HG02973 (cell line): ENCODE results near the gene LPP.
A peak's percentile ranks its signal among the peaks of the same experiment; 100 is the strongest.

Experiments
- ATAC-seq: cut with Tn5 transposase; IDR thresholded peaks from one replicate; pipeline ENCODE4 v1.9.1; 2021; ENCODE audit warnings: moderate library complexity; ENCODE audit not compliant: unreplicated experiment

The LPP gene

DNA sequence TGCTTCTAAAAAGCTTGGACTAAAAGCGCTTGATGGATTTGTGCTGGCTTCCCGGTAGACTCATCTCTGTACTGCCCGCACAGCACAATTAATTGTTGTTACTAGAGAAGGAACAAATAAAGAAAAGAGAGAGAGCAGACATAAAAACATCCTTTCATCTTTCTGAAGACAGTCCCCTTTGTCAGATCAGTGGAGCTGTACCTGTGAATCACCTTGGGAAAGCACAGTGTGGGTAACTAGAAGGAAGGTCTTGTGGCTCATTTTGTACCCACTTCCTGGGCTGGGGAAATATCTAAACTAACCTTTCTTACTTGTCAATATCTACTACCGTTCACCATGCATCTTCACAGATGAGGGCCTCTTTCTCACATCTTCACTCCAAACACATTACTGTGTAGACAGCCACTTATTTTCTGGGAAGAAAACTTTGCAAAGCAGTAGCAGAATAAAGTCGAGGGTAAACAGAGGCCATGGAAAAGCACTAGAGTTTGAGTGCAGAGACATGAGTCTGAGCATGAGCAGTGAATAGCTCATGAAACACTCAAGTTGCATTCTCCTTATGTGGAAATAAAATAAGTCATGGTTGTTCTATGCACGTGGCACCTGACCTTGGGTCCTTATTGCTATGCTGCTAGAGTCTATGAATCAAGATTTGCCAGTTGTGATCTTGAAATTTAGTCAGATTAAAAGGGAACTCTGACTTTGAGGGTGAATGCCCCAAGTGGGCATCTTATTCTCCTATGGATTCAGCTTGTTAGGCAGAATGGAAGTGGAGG is 169.3 kb downstream of the LPP start:
- ATAC-seq, result no peak

DNA sequence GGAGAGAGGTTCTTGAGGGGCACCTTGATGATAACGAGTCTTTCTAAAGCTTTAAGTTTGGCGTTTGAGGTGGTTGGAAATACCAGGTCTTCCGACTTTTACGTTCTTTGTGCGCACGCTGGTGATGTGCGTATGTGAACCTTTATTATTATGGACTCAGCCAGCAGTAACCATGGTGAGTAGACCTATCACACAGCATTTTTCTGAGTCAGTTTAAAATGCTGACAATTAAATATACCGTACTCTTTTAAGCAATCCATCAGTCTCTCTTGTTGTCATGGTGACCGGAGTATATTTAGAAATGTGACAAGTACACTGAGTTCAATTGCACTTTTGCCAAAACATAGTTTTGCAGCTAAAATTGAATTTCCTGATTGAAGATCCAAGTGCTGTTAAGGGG is 172.2 kb downstream of the LPP start:
- no peak for ATAC-seq

DNA sequence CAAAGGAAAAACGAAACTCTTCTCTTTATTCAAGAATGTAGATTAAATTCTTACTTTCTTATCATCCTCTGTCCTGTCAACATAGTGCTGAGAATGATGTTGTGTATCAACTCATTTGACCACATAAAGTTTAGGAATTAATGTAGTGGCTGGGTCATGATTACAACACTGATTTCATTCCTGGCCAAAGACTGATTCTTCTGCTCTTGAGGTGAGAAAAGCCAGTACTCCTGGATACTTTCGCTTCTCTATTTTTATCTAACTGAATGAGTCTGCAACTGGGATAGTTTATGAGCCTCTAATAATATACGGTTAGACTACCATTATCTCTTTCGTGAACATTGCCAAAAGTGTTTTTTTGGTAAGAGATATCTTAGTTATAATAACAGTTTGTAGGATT is 173.0 kb downstream of the LPP start:
- no peak for ATAC-seq

DNA sequence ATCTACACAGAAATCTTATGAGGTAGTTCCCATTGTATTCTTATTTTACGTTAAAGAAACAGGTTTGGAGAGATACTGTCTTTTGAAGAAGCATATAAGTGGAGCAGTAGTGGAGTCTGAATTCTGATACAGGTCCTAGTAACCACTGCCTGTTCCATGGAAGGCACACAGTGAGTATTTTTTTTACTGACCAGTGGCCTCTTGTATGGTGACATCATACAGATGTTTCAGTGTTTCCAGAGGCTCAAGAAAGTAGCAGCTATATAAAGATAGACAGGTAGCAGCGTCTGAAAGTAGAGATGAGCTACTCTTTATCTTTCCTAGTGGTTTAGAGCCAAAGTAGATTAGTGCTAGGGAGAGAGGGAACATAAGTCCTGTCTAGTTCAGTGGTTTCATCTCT is 173.5 kb downstream of the LPP start:
- no peak for ATAC-seq

DNA sequence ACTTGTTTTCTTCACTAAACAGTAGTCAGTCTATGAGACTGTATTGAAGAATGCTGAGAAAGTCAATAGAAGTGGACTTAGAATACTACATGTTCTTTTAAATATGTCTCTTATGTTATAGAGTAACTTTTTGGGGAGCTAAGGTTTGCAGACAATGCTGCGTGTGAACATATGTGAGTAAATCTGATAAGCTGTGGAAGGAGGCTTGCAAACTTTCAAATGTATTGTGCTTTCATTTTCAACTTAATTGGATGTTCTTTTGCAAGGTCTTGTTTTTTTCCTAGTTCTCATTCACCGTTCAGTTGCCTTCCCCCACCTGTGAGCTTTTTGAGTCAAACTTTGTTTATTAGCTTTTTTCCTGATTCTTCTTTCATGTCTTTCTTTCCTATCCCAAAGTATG is 176.2 kb downstream of the LPP start:
- ATAC-seq, result no peak

DNA sequence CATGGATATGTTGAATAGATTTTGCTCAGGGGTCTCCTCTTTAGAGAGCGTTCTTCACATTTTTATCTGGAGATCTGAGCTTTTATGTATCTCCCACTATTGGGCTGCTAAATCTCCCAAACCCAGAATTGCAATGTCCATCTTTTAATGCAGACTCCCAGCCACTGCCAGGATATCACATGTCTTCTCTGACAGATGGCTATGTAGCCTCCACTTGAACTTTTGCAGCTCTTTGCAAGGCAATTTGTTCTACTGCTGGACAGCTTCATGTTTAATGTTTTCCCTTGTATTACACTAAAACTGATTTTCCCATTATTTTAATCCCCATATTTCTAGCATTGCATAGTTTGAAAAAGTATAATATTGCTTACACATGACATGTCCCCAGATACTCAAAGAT is 177.2 kb downstream of the LPP start:
- no peak for ATAC-seq

DNA sequence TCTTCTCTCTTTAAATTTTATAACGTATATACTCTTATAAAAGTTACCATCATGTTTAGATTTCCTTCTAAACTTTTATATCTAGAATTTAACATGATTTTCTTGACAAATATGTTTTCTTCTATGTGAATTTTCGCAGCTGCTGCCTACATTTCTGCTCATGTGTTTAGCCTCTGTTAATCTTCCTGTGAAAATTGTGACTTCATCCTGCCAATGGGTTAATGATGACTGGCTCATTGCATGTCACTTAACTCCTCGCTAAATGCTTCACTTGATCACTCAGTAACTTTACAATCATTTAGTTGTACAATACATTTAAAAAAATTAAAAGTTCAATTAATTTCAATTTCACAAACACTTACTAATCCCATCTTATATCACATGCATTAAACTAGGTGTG is 178.1 kb downstream of the LPP start:
- ATAC-seq, result no peak

DNA sequence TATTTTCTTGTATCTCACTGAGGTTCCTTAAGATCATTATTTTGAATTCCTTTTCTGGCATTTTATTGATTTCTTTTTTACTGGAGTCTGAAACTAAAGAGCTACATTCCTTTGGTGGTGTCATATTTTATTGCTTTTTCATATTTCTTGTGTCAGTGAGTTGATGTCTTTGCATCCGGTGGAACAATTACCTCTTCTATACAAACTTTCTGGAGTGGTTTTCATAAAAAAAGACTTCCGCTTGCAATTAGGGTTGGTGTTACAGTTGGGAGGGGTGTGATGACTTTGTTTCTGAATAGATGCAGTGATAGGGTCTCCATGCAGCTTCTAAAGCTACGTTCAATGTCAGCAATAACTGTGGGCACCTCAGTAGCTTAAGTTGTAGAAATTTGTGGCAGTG is 181.7 kb downstream of the LPP start:
- ATAC-seq, result no peak

DNA sequence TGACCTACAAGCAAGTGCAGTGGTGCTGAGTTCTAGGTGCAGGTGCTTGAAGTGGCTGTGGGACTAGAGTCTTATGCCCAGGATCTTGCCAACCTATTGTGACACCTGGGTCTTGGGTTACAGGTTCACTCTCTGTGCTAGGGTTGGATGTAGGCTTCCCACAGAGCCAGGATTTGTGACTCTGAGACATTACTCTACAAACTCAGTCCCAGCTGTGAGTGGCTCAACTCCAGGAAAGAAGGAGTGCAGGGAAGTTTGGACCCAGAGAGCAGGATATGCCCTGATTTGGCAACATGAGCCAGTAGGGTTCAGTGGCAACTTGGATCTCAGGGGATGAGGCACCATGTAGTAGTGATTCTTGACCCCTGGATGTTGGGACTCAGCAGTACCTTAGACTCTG is 182.2 kb downstream of the LPP start:
- no peak for ATAC-seq

DNA sequence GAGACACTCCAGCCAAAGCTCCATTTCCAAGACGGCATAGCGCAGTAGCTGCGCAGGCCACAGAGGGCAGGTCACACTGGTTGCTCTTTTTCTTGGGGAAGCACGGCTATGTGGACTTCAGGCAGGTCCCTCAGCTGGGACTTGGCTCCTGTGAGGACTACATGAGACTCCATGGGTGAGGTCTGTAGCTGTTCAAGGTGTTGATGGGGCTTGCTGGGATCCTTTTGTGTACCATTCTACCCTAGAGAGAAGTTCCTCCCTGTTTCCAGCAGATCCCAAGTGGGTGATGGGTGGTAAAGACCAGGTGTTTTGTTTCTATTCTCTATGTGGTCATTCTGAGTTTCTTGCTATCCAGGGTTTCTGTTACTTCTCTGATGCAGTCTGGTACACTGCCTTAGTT is 183.3 kb downstream of the LPP start:
- ATAC-seq, result no peak

DNA sequence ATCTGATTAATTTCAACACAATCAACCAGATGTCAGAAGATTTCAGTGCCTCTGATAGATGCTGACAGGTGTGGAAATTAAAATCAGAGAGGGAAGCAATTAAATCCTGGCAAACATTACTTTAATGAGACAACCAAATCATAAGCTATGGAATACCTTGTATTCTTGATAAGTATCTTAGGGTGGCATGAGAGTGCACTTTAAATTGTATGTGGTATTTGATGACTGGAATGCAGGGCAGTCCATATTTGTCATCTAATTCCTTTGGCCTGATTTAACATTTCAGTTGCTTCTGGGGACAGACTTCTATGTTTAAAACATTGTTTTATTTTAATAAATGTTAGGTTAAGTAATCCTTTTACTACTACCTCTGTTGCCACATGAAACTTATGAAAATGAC is 184.1 kb downstream of the LPP start:
- ATAC-seq, result no peak

DNA sequence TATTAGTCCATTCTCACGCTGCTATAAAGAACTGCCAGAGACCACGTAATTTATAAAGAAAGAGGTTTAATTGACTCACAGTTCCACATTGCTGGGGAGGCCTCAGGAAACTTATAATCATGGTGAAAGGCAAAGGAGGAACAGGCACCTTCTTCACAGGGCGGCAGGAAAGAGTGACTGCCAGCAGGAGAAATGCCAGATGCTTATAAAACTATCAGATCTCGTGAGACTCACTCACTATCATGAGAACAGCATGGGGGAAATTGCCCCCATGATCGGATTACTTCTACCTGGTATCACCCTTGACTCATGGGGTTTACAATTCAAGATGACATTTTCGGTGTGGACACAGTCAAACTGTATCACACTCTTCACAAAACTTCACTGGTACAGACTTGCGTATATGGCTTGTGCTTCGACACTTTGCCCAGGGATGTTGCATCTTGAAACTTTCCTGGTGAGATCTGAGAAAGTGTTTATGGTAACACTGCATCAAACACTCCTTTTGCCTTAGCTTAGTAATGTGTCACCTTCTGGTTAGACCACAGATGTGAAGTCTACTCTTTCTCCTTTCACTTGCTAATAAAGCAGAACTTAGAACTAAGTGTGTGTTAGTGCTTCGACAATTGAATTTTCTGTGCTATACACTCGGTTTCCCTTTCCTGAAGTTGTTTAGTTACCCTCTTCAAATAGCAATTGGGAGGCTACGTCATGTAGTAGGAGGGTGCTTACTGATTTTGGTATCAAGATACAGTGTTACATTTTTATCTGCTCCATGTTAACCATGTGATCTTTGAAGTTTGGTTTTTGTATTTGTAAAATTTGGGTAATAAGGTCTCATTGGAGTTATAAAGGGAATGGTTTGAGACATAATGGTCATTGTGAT is 185.7 kb downstream of the LPP start:
- ATAC-seq, result peak; percentile 91

DNA sequence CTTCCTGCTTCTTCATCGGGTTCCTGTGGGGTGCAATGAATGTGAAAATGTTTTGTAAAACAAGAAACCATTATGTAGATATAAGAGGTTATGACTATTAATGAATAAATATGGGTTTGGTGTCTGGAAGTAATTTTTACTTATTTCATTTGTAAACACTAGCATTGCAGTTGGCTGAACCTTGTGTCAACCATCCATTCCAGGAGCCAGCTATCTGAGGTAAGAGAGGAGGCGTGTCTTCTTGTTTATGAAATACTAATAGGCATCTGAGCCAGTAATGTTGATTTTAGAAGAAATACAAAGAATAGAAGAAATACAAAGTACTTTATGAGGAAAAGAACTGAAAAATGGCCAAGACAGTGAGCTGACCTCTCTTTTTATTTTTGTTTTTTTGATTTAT is 187.5 kb downstream of the LPP start:
- ATAC-seq, result no peak

DNA sequence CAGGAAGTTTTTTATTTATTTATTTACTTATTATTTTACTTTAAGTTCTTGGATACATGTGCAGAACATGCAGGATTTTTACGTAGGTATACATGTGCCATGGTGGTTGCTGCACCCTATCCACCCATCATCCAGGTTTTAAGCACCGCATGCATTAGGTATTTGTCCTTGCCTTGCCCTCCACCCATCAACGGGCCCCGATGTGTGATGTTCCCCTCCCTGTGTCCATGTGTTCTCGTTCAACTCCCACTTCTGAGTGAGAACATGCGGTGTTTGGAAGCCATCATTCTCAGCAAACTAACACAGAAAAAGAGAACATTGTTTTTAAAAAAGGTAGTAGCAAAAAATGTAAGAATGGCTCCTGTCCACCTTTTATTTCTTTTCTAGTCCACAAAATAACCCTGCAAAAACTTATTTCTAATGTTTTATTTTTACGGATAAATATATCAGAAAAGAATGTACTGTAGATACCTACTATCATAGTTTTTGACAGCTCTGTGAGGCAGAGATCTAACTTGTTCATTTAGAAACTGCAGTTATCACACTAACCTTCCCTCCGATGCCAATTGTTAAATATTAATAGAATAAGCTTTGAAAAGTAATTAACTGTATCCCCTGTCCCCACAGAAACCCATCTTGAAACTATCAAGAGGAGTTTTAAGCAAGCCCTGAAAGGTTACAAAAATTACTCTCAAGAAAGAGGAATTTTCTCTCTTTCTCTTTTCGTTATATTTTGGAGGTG is 189.2 kb downstream of the LPP start:
- no peak for ATAC-seq

DNA sequence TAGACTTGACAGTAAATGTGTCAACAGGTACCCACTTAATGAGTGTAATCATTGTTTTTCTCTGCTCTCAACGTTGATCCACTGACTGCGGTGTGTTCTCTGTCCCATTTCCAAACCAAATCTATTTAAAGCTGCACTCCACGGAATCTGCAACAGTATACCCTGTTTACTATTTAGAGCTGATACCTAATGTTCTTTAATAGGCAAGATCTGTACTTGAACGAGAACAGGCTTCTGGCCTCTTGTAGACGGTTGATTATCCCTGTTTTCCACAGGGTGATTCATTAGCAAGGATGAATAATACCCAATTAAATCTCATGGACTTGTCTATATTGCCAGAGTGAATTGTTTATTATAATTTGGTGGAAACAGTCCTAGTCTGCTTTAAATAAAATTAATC is 189.9 kb downstream of the LPP start:
- no peak for ATAC-seq

DNA sequence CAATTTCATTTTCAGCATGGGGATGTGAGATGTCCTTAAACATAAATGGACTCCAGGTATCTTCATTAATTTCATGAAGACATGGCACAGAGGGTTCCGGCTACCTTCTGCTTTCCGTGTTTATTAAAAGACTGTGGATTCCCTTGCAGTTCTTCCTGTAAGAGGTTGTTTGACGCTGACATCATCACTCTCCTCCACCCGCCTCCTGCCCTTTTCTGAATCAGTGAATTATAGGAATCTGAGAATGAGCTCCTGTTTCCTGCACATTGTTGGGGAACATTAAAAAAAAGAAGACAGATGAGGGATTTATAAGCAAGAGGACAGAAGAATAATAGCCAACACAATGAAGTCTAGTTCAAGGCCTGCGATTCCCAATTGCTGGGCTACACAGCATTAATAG is 191.3 kb downstream of the LPP start:
- ATAC-seq, result no peak

DNA sequence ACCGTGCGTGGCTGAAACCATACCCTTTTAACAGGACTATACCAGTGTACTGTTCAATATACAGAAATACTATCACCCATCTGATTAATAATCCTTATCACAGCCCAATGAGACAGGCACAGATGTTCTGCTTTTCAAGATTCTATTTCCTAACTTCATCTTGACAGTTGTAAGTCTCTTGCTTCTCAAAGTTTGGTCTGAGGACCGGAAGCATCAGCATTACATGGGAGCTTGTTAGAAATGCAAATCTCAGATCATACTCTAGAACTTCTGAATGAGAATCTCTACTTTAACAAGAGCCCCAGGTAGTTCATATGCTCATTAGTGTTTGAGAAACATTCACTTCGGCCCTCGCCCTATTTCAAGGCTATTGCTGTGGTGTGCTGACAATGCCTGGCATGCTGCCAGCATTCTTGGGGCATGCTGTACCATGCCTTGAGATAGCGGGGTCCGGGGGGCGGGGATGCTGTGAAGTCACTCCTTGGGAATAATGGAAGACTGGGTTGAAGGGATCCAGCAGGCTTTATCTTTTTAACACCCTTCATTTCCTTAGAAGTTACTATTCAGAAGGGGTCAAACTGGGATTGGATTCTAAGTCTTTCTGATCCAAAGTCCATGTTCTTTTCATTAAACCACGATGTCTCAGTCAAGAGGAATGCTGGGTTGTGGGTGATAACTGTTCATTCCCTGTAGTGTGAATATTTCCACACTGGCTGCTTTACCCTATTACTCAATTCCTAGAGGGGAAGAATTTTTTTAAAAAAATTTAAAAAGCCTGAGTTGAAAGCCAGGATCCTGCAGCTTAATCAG is 194.7 kb downstream of the LPP start:
- ATAC-seq, result no peak

DNA sequence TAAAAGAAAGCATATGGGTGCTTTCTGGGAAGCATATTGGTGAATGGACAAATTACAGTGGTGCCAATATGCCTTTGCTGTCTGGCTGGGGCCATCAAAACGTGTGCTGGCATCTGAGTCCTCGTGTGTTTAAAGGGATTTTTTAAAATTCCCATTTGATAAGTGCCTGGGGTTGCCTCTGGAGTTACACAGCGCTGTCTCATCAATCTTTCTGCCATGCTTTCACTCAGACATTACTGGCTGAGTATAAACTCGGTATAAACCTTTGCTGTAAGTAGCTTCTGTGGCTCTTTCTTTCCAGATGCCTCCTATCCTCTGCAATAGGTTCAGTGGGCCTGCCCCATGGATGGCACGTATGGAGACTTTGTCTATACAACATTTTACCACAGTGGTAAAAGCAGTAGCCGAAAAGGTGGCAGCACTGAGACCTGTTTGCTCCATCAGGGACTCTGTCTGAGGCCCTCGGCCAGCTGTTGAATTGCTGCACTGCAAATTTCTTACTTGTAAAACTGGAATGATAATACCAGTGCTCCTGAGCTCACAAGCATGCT is 195.5 kb downstream of the LPP start:
- ATAC-seq, result no peak

DNA sequence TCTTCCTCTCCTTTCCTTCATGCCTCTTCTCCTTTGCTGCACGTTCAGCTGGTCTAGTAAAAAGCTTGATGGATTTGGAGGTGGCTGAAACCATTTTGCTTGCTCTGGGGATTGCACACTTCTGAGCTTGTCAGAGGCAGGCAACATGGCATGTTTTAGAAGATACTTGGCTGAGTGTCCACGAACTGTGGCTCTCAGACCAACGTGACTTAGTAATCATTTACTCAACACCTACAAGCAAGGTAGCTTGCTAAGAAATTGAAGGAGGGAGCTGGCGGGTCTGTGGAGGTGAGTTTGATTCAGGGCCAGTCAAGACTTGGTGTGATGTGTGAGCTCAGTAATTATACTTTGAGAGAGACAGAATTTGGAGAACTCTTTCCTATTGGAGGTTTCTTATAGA is 196.0 kb downstream of the LPP start:
- ATAC-seq, result no peak

DNA sequence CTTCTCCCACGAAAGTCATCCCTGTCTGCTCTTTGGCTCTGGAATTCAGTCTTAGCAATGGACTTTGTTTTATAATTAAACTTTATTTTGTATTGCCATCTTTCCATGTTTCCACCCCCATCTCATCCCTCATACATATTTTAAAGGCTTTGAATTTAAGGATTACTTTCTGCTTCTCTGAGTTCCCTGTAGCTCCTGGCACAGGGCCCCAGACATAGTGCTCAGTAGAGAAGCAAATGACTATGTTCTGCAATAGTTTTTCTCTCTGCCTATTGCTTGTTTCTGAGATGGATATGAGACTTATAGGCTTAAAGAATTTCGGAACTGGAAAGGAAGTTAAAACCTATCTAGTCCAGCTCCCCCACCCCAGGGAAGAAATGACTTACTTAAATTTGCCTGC is 197.0 kb downstream of the LPP start:
- no peak for ATAC-seq

DNA sequence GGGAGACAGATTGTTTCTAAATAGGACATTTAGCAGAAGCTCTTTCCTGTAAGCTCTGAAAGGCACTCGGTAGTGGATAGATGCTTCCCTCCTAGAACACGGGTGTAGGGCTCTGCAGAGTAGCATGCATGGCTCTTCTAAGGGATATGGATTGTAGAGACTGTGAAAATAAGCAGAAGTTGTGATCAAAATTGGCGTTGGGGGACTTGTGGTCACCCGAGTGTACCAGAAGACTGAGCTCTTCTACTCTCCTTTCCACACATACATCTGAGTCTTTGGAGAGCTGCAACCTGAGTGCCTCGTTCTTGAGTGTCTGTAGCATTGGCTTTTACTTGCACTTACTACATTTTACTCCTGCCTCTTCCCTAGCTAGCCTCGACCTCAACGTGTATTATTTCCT is 197.7 kb downstream of the LPP start:
- ATAC-seq, result no peak
